ENCODE data around the gene LRRK1. TPM values are rescaled to one million over a fixed set of nuclear protein-coding genes. Genes with fewer than 3 reads are reported as not detected.

Gene LRRK1
- total RNA-seq, 4 donors from 2014 or later = 17.0 to 46.3 (median 26.4) TPM

DNA sequence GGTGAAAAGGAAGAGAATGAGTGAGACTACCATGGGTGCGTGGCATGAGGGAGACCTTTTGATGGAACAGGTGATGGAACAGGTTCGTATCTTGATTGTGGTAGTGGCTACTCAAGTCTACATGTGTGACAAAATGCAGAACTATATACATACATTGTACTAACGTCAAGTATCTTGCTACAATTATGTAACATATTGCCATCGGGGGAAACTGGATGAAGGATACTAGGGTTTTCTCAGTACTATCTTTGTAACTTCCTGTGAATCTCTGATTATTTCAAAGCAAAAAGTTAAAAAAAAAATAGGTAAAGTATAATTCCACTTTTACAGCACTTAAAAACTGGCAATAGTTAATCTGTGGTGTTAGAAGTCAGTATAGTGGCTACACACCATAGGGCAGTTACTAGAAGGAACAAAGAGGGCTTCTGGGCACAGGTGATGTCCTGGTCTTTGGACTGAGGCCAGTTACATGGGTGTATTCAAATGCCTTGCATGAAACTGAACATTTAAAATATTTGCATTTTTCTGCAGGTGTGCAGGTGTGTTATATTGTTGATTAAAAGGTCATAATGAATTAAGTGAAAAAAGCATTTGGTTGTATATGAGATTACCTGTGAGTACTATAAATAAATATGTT, 61.4 kb downstream of the LRRK1 start:
- Histone ChIP-seq H3K36me3 (peaks cover 9% of the 10 kb centered on the region), H3K4me3 (no peak overlapping the region), H3K27me3 (no peaks in the 10 kb centered on the region), H3K9me3 (no peaks in the 10 kb centered on the region), H3K27ac (no peak overlapping the region), H3K4me1 (no peaks in the 10 kb centered on the region)
- TF ChIP-seq POLR2A (IDR thresholded peaks at IDR 0.05) (no peak), EP300 (IDR thresholded peaks at IDR 0.05) (no peak), POLR2AphosphoS5 (IDR thresholded peaks at IDR 0.05) (no peak)
- TF ChIP-seq, protein P1, sequence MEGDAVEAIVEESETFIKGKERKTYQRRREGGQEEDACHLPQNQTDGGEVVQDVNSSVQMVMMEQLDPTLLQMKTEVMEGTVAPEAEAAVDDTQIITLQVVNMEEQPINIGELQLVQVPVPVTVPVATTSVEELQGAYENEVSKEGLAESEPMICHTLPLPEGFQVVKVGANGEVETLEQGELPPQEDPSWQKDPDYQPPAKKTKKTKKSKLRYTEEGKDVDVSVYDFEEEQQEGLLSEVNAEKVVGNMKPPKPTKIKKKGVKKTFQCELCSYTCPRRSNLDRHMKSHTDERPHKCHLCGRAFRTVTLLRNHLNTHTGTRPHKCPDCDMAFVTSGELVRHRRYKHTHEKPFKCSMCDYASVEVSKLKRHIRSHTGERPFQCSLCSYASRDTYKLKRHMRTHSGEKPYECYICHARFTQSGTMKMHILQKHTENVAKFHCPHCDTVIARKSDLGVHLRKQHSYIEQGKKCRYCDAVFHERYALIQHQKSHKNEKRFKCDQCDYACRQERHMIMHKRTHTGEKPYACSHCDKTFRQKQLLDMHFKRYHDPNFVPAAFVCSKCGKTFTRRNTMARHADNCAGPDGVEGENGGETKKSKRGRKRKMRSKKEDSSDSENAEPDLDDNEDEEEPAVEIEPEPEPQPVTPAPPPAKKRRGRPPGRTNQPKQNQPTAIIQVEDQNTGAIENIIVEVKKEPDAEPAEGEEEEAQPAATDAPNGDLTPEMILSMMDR (IDR thresholded peaks at IDR 0.05) = no peak
- DNase-seq (ENCODE audit: low spot score in 2 of 2) = no peak
- 81% methylated on average over 4 of the region's 4 CpGs for WGBS

DNA sequence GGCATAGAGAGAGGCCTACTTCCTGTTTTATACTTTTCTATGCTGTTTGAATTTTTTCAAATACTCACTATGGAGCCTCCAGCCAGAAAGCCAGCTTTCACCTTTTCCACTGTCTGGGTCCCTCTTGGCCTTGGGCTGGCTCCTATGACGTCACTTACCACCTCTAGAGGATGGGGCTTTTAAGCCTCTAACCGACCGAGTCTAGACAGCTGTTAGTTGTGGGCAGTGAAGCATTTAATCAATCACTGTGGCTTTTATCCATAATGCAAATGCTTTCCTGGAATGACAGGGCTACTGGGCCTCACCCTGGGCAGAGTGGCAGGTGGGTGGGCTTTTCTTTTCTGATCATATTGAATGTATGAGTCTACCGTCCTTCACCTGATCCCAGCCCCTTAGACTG, 61.9 kb downstream of the LRRK1 start:
- Histone ChIP-seq H3K9me3 (no peaks in the 10 kb centered on the region), H3K4me1 (no peaks in the 10 kb centered on the region), H3K27ac (no peak overlapping the region), H3K4me3 (no peak overlapping the region), H3K27me3 (no peaks in the 10 kb centered on the region), H3K36me3 (peaks cover 9% of the 10 kb centered on the region)
- DNase-seq (ENCODE audit: low spot score in 2 of 2) = no peak
- TF ChIP-seq EP300 (IDR thresholded peaks at IDR 0.05) (no peak), POLR2A (IDR thresholded peaks at IDR 0.05) (no peak), POLR2AphosphoS5 (IDR thresholded peaks at IDR 0.05) (no peak)
- TF ChIP-seq, protein P1 (IDR thresholded peaks at IDR 0.05) = no peak
- WGBS = 86% methylated on average over 4 of the region's 4 CpGs

DNA sequence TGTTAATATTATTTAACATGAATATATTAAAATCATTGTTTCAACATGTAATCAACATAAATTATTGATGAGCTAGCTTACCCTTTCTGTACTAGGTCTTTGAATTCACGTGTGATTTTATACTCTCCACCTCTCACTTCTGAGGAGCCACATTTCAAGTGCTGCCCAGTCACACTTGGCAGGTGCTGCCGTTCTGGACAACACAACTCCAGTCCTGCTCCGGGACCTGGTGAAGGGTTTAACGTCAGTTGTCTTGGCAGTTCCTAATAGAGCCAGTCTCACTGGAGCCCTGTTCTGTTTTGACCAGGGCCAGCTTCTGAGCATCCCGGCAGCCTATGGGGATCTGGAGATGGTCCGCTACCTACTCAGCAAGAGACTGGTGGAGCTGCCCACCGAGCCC, 64.1 kb downstream of the LRRK1 start:
- WGBS = 95% methylated on average over 6 of the region's 7 CpGs
- H3K4me3 ChIP-seq = no peak overlapping the region
- no peak for DNase-seq (ENCODE audit: low spot score in 2 of 2)

DNA sequence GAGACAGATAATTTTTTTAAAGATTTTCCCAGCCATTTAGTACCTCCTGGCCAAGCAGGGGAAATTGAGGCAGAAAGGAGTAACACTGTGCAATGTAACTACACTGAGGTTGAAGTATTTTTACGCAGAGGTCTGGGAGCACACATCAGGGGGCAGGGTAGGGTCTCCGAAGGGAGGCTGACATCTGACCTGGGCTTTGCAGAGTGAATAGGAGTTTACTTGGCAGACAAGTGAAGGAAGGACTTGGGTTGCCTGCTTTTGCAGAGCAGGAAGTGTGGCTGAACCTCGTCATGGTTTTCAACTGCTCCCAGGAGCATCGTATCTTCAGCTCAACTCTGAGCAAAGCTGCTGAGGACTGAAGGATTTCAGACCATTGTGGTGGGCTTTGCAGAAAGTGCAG, 66.2 kb downstream of the LRRK1 start:
- Histone ChIP-seq H3K36me3 (peaks cover 18% of the 10 kb centered on the region), H3K4me3 (no peak overlapping the region), H3K27ac (no peak overlapping the region), H3K27me3 (no peaks in the 10 kb centered on the region), H3K9me3 (no peaks in the 10 kb centered on the region), H3K4me1 (no peaks in the 10 kb centered on the region)
- 95% methylated on average over 4 of the region's 4 CpGs for WGBS
- TF ChIP-seq POLR2A (IDR thresholded peaks at IDR 0.05) = no peak
- no peak for DNase-seq (ENCODE audit: low spot score in 2 of 2)

More for the DNA sequence above, 64.1 kb downstream of the LRRK1 start:
- Histone ChIP-seq H3K27me3 (no peaks in the 10 kb centered on the region), H3K27ac (no peak overlapping the region), H3K4me1 (no peaks in the 10 kb centered on the region), H3K9me3 (no peaks in the 10 kb centered on the region), H3K36me3 (peaks cover 9% of the 10 kb centered on the region)
- TF ChIP-seq POLR2AphosphoS5 (IDR thresholded peaks at IDR 0.05) = no peak
- TF ChIP-seq EP300 (IDR thresholded peaks at IDR 0.05) = no peak
- no peak for TF ChIP-seq POLR2A (IDR thresholded peaks at IDR 0.05)
- TF ChIP-seq, protein P1 (IDR thresholded peaks at IDR 0.05) = no peak

DNA sequence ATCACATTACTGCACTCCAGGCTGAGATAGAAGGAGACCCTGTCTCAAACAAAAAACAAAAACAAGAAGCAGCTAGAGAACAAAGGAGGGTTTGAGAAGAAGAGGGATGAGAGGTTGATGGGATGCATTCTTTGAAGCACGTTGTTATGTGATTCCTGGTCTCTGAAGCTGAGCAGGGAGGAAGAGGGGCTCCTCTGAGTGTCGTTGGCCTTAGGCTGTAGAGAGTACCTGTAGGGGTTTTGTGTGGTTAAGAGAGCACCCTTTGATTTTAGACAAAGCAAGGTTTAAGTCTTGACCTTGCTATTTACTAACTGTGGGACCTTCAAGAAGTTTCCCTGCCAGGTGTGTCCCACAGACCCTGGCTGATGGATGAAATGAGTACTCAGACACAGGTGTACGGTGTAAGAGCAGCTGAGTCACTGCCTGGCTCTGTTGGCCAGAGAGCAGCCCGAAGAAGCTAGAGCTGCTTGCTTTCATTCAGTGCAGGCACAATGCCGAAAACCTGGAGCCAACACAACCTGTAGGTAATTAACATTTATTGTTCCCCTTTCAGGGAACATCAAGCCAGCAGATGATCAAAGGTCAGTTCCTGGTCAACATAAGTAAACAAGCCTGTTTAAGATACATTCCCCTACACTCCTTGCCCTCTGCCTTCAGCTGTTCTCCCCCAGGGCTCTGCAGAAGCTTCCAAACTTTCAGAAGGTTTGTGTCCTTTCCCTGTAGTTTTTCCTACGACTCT, 67.2 kb downstream of the LRRK1 start:
- H3K4me1 ChIP-seq = no peaks in the 10 kb centered on the region
- WGBS = 65% methylated on average over 6 of the region's 6 CpGs
- no peaks in the 10 kb centered on the region for H3K27me3 ChIP-seq
- DNase-seq (ENCODE audit: low spot score in 2 of 2) = no peak
- H3K36me3 ChIP-seq = peaks cover 18% of the 10 kb centered on the region
- no peak overlapping the region for H3K4me3 ChIP-seq
- TF ChIP-seq POLR2AphosphoS5 (IDR thresholded peaks at IDR 0.05) (no peak), POLR2A (IDR thresholded peaks at IDR 0.05) (no peak), EP300 (IDR thresholded peaks at IDR 0.05) (no peak)
- TF ChIP-seq, protein P1 (IDR thresholded peaks at IDR 0.05) = no peak
- H3K27ac ChIP-seq = peak overlapping the region; percentile 16
- H3K9me3 ChIP-seq = no peaks in the 10 kb centered on the region
